ENCODE data around the gene POLR1C. TPM values are rescaled to one million over a fixed set of nuclear protein-coding genes. Genes with fewer than 3 reads are reported as not detected.

Gene POLR1C
- total RNA-seq, 1 experiment from 2014 or later = 41.4 TPM

DNA sequence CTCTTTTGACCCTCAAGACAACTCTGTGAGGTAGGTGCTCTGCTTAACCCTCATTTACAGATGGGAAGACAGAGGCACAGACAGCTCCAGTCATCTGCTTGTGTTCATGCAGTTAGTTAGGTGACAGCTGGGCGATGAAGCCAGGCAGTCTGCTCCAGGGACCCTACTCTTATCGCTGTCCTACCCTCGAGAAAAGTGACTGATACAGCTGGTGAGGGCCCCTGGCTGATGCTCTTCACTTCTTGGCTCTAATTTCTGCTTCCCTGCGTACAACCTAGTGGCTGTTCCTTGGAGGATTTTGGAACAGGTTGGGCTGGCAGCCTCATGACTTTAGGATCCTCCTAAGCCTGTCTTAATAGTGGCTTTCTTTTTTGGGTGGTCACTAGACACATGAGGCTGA lies 48.6 kb upstream of the POLR1C start:
- intact Hi-C loops (cut with micrococcal nuclease; ENCODE audit: unreplicated experiment) = no loop called here
- Histone ChIP-seq H3K27ac (no peak overlapping the region), H3K4me2 (no peak overlapping the region), H3K27me3 (ENCODE audit: insufficient read depth, low read depth) (no peaks in the 10 kb centered on the region), H3K4me1 (replicated peaks; ENCODE audit: insufficient read depth) (peaks cover 26% of the 10 kb centered on the region), H3K9me3 (ENCODE audit: insufficient read depth, low read depth) (no peaks in the 10 kb centered on the region), H3K9me2 (ENCODE audit: insufficient read depth) (no peaks in the 10 kb centered on the region), H3K79me2 (ENCODE audit: low read depth) (no peaks in the 10 kb centered on the region), H2AFZ (no peak overlapping the region), H3F3A (ENCODE audit: insufficient read depth, low read depth) (0 out of 2 replicates have a peak, but pooled peaks cover 3% of the 10 kb centered on the region), H4K20me1 (ENCODE audit: insufficient read depth) (no peaks in the 10 kb centered on the region), H3K36me3 (ENCODE audit: low read depth) (no peaks in the 10 kb centered on the region), H3K4me3 (no peak overlapping the region)
- DNase-seq = no peak
- POLR2A ChIA-PET (ENCODE audit: unreplicated experiment) = no interaction called here
- TF ChIP-seq, protein P1, sequence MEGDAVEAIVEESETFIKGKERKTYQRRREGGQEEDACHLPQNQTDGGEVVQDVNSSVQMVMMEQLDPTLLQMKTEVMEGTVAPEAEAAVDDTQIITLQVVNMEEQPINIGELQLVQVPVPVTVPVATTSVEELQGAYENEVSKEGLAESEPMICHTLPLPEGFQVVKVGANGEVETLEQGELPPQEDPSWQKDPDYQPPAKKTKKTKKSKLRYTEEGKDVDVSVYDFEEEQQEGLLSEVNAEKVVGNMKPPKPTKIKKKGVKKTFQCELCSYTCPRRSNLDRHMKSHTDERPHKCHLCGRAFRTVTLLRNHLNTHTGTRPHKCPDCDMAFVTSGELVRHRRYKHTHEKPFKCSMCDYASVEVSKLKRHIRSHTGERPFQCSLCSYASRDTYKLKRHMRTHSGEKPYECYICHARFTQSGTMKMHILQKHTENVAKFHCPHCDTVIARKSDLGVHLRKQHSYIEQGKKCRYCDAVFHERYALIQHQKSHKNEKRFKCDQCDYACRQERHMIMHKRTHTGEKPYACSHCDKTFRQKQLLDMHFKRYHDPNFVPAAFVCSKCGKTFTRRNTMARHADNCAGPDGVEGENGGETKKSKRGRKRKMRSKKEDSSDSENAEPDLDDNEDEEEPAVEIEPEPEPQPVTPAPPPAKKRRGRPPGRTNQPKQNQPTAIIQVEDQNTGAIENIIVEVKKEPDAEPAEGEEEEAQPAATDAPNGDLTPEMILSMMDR (conservative IDR thresholded peaks at IDR 0.05) = no peak
- no peak for TF ChIP-seq EZH2 (IDR thresholded peaks at IDR 0.05; ENCODE audit: low read depth)
- CTCF ChIA-PET = interaction anchor here (0.6 kb wide), 1 partner anchor 13 kb away, joined by 17 read pairs; no protein-coding TSS in a partner anchor
- BruUV-seq (replicated peaks) = no TSS peak

DNA sequence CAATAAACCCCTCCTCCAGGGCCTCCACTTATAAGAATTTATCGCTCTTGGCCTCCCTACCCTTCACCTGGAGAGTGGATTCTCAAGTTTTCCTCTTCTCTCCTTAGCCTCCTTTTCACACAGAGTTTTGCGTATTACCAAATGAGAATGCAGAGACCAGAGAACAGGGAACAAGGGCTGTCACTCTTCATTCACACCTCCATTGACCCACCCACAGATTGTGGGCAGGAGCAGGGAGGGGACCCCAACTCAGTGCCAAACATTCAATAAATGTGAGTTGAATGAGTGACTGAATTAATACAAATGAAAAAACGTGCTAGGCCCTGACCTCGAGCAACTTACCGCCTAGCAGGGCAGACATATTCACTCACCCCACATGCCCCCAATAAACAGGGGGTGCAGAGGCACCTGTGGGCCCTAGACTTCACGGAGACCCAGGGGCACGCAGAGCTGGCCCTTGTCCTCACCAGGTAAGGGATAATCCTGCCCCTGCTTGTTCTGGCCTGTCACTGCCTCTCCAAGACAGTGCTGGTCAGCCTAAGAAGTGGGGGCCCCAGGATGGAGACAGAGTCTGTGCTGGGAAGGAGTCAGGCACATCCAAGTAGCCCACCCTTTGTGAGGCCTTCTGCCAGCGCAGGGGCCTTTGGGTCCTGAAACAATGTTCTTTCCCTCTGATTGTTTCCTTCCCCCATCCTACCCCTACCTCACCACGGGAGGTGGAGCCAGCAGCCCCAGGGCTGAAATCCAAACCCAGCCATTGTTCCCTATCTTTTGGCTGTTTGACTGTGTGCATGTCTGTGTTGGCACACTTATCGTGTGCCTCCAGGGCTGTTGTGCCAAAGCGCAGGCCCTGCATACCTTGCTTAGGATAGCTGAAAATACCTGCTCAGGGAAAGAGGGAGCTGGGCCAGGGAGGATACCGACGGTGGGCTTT lies 47.9 kb upstream of the POLR1C start:
- CTCF ChIA-PET = interaction anchor here (0.7 kb wide), 1 partner anchor 11 kb away, joined by 3 read pairs; no protein-coding TSS in a partner anchor

DNA sequence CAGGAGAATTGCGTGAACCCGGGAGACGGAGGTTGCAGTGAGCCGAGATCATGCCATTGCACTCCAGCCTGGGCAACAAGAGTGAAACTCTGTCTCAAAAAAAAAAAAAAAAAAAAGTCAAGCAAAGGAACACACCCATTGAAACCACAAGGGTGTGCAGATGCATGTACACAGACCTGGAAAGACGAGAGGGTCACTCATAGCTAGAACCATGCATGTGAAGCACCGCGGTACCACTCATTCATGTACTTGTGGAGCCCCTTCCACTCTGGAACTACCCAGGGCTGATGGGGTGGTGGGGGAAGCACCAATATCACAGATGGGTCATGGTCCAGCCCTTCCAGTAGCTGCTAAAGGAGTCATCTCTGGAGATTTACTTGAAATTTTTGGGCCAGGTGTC lies 46.9 kb upstream of the POLR1C start:
- H3K9me2 ChIP-seq (ENCODE audit: insufficient read depth) = no peaks in the 10 kb centered on the region
- no TSS peak for BruUV-seq (replicated peaks)
- H3K79me2 ChIP-seq (ENCODE audit: low read depth) = no peaks in the 10 kb centered on the region
- POLR2A ChIA-PET (ENCODE audit: unreplicated experiment) = no interaction called here
- DNase-seq = no peak
- CTCF ChIA-PET = no interaction called here
- TF ChIP-seq EZH2 (IDR thresholded peaks at IDR 0.05; ENCODE audit: low read depth) = no peak
- TF ChIP-seq, protein P1 (conservative IDR thresholded peaks at IDR 0.05) = no peak
- H3F3A ChIP-seq (ENCODE audit: insufficient read depth, low read depth) = 0 out of 2 replicates have a peak, but pooled peaks cover 3% of the 10 kb centered on the region
- H3K4me1 ChIP-seq (replicated peaks; ENCODE audit: insufficient read depth) = peaks cover 26% of the 10 kb centered on the region
- H3K4me2 ChIP-seq = no peak overlapping the region
- H3K9me3 ChIP-seq (ENCODE audit: insufficient read depth, low read depth) = no peaks in the 10 kb centered on the region
- H3K27ac ChIP-seq = no peak overlapping the region
- no peaks in the 10 kb centered on the region for H3K36me3 ChIP-seq (ENCODE audit: low read depth)
- H3K4me3 ChIP-seq = no peak overlapping the region
- H3K27me3 ChIP-seq (ENCODE audit: insufficient read depth, low read depth) = no peaks in the 10 kb centered on the region
- intact Hi-C loops (cut with micrococcal nuclease; ENCODE audit: unreplicated experiment) = no loop called here
- H2AFZ ChIP-seq = no peak overlapping the region
- H4K20me1 ChIP-seq (ENCODE audit: insufficient read depth) = no peaks in the 10 kb centered on the region

More for the DNA sequence above, 47.9 kb upstream of the POLR1C start:
- Histone ChIP-seq H2AFZ (no peak overlapping the region), H3K36me3 (ENCODE audit: low read depth) (no peaks in the 10 kb centered on the region), H3K4me1 (replicated peaks; ENCODE audit: insufficient read depth) (peaks cover 26% of the 10 kb centered on the region), H3K27me3 (ENCODE audit: insufficient read depth, low read depth) (no peaks in the 10 kb centered on the region), H3K27ac (no peak overlapping the region), H4K20me1 (ENCODE audit: insufficient read depth) (no peaks in the 10 kb centered on the region), H3K9me3 (ENCODE audit: insufficient read depth, low read depth) (no peaks in the 10 kb centered on the region), H3F3A (ENCODE audit: insufficient read depth, low read depth) (0 out of 2 replicates have a peak, but pooled peaks cover 3% of the 10 kb centered on the region), H3K4me3 (no peak overlapping the region), H3K9me2 (ENCODE audit: insufficient read depth) (no peaks in the 10 kb centered on the region), H3K79me2 (ENCODE audit: low read depth) (no peaks in the 10 kb centered on the region), H3K4me2 (no peak overlapping the region; the same call in 1 of the 2 replicates)
- intact Hi-C loops (cut with micrococcal nuclease; ENCODE audit: unreplicated experiment) = no loop called here
- DNase-seq = peak in 1 of 2 experiments; percentile 47
- no TSS peak for BruUV-seq (replicated peaks)
- no peak for TF ChIP-seq EZH2 (IDR thresholded peaks at IDR 0.05; ENCODE audit: low read depth)
- TF ChIP-seq, protein P1 (conservative IDR thresholded peaks at IDR 0.05) = no peak
- POLR2A ChIA-PET (ENCODE audit: unreplicated experiment) = no interaction called here
